Measurements from ENCODE around the gene WDR18.

GRCh38 chr19:1032264-1032867, 48.2 kb downstream of the WDR18 start:
- TF ChIP-seq CTCF (IDR thresholded peaks at IDR 0.05) (no peak), POLR2A (IDR thresholded peaks at IDR 0.05) (no peak), EP300 (IDR thresholded peaks at IDR 0.05) (no peak)

All from upper lobe of left lung (tissue), 4 donors.